ENCODE data around the gene HTR1D.

Gene HTR1D

GRCh38 chr1:23156940-23157339 is 60.4 kb downstream of the HTR1D start:
- DNase-seq (ENCODE audit: low read depth in 1 of 2, low spot score in 1 of 2): no peak

DNA sequence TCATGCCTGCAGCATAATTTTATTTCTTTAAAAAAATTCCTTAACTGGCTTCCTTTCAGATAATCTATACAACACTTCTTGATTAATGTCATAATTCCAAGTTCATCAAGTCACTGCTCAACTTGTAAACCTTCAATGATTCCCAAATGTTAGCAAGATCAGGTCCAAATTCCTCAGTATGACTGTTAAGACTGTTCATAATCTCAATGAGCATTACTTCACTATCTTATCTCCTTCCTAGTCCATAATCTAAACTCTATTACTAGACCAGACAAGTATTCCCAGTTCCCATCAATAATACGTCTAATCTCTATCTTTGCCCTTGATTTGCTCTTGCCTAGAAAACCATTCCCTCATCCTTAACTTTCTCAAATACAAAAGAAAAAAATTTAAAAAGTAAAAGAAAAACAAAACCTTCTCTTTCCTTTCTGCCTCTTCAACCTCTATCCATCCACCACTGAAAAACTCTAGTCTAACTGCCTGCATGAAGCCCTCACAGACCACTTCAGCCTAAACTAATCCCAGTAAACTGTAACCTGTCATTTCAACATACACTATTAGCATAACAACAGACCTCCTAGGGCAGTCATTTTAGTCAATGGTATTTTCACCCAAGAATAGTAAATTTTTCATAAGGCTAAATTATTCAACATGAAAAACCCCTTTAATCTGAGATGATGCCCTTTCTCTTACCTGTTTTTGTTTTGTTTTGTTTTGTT is 64.2 kb downstream of the HTR1D start:
- no peak for DNase-seq (ENCODE audit: low read depth in 1 of 2, low spot score in 1 of 2)

- DNase-seq (ENCODE audit: low read depth in 1 of 2, low spot score in 1 of 2): no peak
These were observed 66.6 kb downstream of the HTR1D start for GRCh38 chr1:23150742-23151141.

DNA sequence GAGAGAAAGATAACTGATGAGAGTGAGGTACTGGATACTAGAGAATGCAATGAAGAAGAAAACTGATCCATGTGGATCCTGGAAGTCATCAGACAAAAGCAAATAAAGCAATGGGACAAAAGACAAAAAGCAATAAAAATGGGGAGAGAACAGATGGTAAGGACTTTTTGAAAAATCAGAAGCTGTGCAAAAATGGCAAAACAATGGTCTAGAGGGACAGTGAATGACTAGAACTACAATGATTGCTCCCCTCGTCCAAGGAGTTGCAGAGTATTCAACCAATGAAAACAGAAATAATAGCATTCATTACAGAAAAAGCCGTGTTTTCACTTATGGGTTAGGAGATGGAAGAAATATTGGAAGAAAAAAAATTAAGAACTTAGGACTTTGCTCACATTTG is 67.2 kb downstream of the HTR1D start:
- no peak for DNase-seq (ENCODE audit: low read depth in 1 of 2, low spot score in 1 of 2)

DNA sequence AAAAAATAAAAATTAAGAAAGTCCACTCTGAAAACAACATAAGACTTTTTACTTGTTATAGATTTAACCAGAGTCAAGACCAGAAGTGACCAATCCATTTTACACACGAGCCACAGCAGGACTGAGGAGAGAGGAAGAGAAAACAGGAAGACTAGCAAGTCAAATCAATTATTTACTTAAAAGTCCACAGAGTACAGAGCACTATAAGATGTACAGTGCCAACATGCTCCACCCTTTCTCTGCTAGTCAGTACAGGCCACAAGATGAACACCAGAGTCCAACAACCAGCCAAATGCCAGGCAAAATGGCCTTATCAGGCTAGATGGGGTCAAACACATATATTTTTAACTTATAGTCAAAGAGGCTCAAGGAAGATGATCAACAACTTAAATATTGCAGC is 68.2 kb downstream of the HTR1D start:
- no peak for DNase-seq (ENCODE audit: low read depth in 1 of 2, low spot score in 1 of 2)

GRCh38 chr1:23148084-23148483 is 69.2 kb downstream of the HTR1D start:
- no peak for DNase-seq (ENCODE audit: low read depth in 1 of 2, low spot score in 1 of 2)

Data from activated CD4-positive, alpha-beta T cell treated with anti-CD3 and anti-CD28 coated beads, Interleukin-2, amount 50 U/mL, for 24 hours (primary cell).